ENCODE results near the gene RCAN1. TPM values are rescaled to one million over a fixed set of nuclear protein-coding genes. Genes with fewer than 3 reads are reported as not detected.

The RCAN1 gene
- total and polyA plus RNA-seq, 4 donors, result 26.7 to 67.9 (median 46.7) TPM

DNA sequence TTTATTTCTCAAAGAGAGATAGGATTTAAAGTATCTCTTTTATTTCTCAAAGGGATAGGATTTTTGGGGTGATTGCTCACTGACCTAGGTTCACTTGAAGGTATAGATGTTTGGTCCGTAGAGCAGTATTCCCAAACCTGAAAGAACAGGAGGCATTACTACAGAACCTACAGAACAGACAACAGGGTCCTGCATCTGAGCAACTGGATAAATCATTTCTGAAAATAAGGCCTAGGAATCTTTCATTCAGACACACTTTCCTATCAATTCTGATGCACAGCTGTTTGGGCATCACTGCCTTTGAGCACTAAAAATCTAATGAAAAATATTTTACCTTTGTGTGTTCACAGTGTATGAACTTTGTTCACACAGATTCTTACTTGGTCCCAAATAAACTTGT lies 36.7 kb upstream of the RCAN1 start (continued):
- TF ChIP-seq, protein P1, sequence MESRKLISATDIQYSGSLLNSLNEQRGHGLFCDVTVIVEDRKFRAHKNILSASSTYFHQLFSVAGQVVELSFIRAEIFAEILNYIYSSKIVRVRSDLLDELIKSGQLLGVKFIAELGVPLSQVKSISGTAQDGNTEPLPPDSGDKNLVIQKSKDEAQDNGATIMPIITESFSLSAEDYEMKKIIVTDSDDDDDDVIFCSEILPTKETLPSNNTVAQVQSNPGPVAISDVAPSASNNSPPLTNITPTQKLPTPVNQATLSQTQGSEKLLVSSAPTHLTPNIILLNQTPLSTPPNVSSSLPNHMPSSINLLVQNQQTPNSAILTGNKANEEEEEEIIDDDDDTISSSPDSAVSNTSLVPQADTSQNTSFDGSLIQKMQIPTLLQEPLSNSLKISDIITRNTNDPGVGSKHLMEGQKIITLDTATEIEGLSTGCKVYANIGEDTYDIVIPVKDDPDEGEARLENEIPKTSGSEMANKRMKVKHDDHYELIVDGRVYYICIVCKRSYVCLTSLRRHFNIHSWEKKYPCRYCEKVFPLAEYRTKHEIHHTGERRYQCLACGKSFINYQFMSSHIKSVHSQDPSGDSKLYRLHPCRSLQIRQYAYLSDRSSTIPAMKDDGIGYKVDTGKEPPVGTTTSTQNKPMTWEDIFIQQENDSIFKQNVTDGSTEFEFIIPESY (IDR thresholded peaks at IDR 0.05), result no peak
- TF ChIP-seq RXRA (IDR thresholded peaks at IDR 0.05) (no peak), SP1 (IDR thresholded peaks at IDR 0.05) (no peak), HNF4G (IDR thresholded peaks at IDR 0.05) (no peak)
- TF ChIP-seq, protein P2, sequence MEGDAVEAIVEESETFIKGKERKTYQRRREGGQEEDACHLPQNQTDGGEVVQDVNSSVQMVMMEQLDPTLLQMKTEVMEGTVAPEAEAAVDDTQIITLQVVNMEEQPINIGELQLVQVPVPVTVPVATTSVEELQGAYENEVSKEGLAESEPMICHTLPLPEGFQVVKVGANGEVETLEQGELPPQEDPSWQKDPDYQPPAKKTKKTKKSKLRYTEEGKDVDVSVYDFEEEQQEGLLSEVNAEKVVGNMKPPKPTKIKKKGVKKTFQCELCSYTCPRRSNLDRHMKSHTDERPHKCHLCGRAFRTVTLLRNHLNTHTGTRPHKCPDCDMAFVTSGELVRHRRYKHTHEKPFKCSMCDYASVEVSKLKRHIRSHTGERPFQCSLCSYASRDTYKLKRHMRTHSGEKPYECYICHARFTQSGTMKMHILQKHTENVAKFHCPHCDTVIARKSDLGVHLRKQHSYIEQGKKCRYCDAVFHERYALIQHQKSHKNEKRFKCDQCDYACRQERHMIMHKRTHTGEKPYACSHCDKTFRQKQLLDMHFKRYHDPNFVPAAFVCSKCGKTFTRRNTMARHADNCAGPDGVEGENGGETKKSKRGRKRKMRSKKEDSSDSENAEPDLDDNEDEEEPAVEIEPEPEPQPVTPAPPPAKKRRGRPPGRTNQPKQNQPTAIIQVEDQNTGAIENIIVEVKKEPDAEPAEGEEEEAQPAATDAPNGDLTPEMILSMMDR (IDR thresholded peaks at IDR 0.05; ENCODE audit: low read depth, low read length, missing input control), result no peak

DNA sequence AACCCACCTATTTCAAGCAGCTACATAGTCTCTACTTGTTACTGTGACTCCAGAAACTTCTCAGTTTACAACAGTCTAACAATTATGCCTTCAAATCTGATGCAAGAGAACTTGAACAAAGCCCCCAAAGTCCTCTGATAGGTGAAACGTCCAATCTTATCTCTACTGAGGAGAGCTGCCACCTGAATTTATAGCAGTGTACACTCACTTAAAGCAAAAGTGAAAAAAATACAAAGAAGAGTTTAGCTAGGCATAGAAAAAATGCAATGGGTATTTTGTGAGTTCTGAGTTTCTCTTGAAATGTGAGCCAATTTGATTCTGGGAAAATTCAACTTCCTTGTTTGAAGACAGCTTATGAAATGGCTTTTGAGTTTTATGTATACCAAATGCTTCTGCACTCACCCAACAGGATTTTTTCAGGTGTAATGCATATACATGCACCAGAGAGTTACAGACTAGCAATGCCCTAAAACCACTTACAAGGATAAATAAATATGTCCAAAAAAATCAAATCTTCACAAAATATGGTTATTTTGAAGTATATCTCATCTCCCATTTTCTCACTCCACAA lies 36.0 kb upstream of the RCAN1 start:
- no peak overlapping the region for H3K4me3 ChIP-seq (ENCODE audit: low read depth in 1 of 3, low read length in 3 of 3)
- WGBS, result 20% methylated on average over 1 of the region's 1 CpG
- no peaks in the 10 kb centered on the region for H3K36me3 ChIP-seq (ENCODE audit: control insufficient read depth in 4 of 4, insufficient read depth in 3 of 4, low read depth in 1 of 4, low read length in 3 of 4)
- H3K27me3 ChIP-seq (ENCODE audit: control insufficient read depth in 4 of 4, insufficient read depth in 4 of 4, low read length in 3 of 4), result peaks cover 0 to 4% (median 0%) of the 10 kb centered on the region in 4 donors
- no peaks in the 10 kb centered on the region for H3K9me3 ChIP-seq (ENCODE audit: control insufficient read depth in 4 of 4, low read length in 3 of 4)
- no peak for DNase-seq (ENCODE audit: low spot score)
- no peaks in the 10 kb centered on the region for H3K4me1 ChIP-seq (ENCODE audit: control insufficient read depth in 4 of 4, insufficient read depth in 4 of 4, low read length in 3 of 4)
- H3K27ac ChIP-seq (ENCODE audit: low read depth in 1 of 2, low read length in 2 of 2), result no peak overlapping the region
- H3K9ac ChIP-seq (ENCODE audit: low read depth in 1 of 2, low read length in 2 of 2), result no peak overlapping the region
- TF ChIP-seq NR2F2 (IDR thresholded peaks at IDR 0.05) (no peak), EGR1 (IDR thresholded peaks at IDR 0.05; ENCODE audit: low read depth in 2 of 2) (no peak), FOXA1 (IDR thresholded peaks at IDR 0.05) (no peak), FOXA2 (IDR thresholded peaks at IDR 0.05) (no peak), HNF4A (conservative IDR thresholded peaks at IDR 0.05) (no peak), TAF1 (conservative IDR thresholded peaks at IDR 0.05) (no peak), GABPA (IDR thresholded peaks at IDR 0.05 in 1 of 2, conservative IDR thresholded peaks at IDR 0.05 in 1 of 2) (no peak), JUND (IDR thresholded peaks at IDR 0.05) (no peak), HNF4G (IDR thresholded peaks at IDR 0.05) (no peak), RXRA (IDR thresholded peaks at IDR 0.05) (no peak), YY1 (IDR thresholded peaks at IDR 0.05) (no peak), RAD21 (IDR thresholded peaks at IDR 0.05) (no peak)
- TF ChIP-seq, protein P3, sequence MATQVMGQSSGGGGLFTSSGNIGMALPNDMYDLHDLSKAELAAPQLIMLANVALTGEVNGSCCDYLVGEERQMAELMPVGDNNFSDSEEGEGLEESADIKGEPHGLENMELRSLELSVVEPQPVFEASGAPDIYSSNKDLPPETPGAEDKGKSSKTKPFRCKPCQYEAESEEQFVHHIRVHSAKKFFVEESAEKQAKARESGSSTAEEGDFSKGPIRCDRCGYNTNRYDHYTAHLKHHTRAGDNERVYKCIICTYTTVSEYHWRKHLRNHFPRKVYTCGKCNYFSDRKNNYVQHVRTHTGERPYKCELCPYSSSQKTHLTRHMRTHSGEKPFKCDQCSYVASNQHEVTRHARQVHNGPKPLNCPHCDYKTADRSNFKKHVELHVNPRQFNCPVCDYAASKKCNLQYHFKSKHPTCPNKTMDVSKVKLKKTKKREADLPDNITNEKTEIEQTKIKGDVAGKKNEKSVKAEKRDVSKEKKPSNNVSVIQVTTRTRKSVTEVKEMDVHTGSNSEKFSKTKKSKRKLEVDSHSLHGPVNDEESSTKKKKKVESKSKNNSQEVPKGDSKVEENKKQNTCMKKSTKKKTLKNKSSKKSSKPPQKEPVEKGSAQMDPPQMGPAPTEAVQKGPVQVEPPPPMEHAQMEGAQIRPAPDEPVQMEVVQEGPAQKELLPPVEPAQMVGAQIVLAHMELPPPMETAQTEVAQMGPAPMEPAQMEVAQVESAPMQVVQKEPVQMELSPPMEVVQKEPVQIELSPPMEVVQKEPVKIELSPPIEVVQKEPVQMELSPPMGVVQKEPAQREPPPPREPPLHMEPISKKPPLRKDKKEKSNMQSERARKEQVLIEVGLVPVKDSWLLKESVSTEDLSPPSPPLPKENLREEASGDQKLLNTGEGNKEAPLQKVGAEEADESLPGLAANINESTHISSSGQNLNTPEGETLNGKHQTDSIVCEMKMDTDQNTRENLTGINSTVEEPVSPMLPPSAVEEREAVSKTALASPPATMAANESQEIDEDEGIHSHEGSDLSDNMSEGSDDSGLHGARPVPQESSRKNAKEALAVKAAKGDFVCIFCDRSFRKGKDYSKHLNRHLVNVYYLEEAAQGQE (IDR thresholded peaks at IDR 0.05), result no peak
- TF ChIP-seq, protein P1 (IDR thresholded peaks at IDR 0.05), result no peak
- TF ChIP-seq, protein P4, sequence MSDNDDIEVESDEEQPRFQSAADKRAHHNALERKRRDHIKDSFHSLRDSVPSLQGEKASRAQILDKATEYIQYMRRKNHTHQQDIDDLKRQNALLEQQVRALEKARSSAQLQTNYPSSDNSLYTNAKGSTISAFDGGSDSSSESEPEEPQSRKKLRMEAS (IDR thresholded peaks at IDR 0.05), result no peak
- TF ChIP-seq, protein P2 (IDR thresholded peaks at IDR 0.05; ENCODE audit: low read depth, low read length, missing input control), result no peak
- TF ChIP-seq, protein P5, sequence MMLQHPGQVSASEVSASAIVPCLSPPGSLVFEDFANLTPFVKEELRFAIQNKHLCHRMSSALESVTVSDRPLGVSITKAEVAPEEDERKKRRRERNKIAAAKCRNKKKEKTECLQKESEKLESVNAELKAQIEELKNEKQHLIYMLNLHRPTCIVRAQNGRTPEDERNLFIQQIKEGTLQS (IDR thresholded peaks at IDR 0.05), result no peak

Data from liver (tissue), 9 donors.